NCI-H1105 treated with DMSO at 0.1 percent for 48 hours (cell line): Measurements from ENCODE around the gene ADGB.
A peak's percentile ranks its signal among the peaks of the same experiment; 100 is the strongest.
"Not testable (repeated sequence)": the region's sequence is repeated elsewhere in the genome, so short reads cannot be mapped to it uniquely, and the experiment has no call there.

ENCODE experiments used
- DNase-seq: peaks from one replicate; lab custom pipeline; 2025; lab: John Stamatoyannopoulos, UW

Gene ADGB

GRCh38 chr6:146815511-146816462 lies 217.0 kb downstream of the ADGB start:
- not testable (repeated sequence) for DNase-seq

GRCh38 chr6:146819596-146820320 lies 221.0 kb downstream of the ADGB start:
- no peak for DNase-seq

- no peak for DNase-seq
Observed at GRCh38 chr6:146827216-146827928, 228.6 kb downstream of the ADGB start.

GRCh38 chr6:146829792-146830565 lies 231.2 kb downstream of the ADGB start:
- no peak for DNase-seq

GRCh38 chr6:146833157-146833556 lies 234.4 kb downstream of the ADGB start:
- DNase-seq, result no peak

GRCh38 chr6:146840216-146840615 lies 241.4 kb downstream of the ADGB start:
- no peak for DNase-seq

- DNase-seq, result no peak
Observed at GRCh38 chr6:146840641-146841040, 241.9 kb downstream of the ADGB start.

- DNase-seq, result no peak
Observed at GRCh38 chr6:146847426-146847825, 248.7 kb downstream of the ADGB start.

- no peak for DNase-seq
Observed at GRCh38 chr6:146850238-146850896, 251.6 kb downstream of the ADGB start.

GRCh38 chr6:146850981-146851380 lies 252.2 kb downstream of the ADGB start:
- no peak for DNase-seq

GRCh38 chr6:146851837-146852236 lies 253.1 kb downstream of the ADGB start:
- DNase-seq, result no peak

GRCh38 chr6:146854521-146855255 lies 255.9 kb downstream of the ADGB start:
- DNase-seq, result not testable (repeated sequence)

GRCh38 chr6:146855889-146856288 lies 257.1 kb downstream of the ADGB start:
- DNase-seq, result no peak

- no peak for DNase-seq
Observed at GRCh38 chr6:146856296-146856695, 257.5 kb downstream of the ADGB start.

- peak; percentile 63 for DNase-seq
Observed at GRCh38 chr6:146857180-146857979, 258.6 kb downstream of the ADGB start.

GRCh38 chr6:146857980-146858347 lies 259.2 kb downstream of the ADGB start:
- DNase-seq, result no peak

GRCh38 chr6:146859206-146859605 lies 260.4 kb downstream of the ADGB start:
- DNase-seq, result no peak

GRCh38 chr6:146859795-146860495 lies 261.2 kb downstream of the ADGB start:
- no peak for DNase-seq

- DNase-seq, result no peak
Observed at GRCh38 chr6:146860583-146860982, 261.8 kb downstream of the ADGB start.
